Lower leg skin (tissue), 4 donors: ENCODE results near the gene BZW2. TPM values are rescaled to one million over a fixed set of nuclear protein-coding genes. Genes with fewer than 3 reads are reported as not detected.

Experiments used
- DNase-seq, 2 donors: peaks; one replicate each; pipeline ENCODE4 v3.0.0-alpha.2; 2019; ENCODE audit warnings: low spot score in 2 of 2
- H3K4me3 ChIP-seq: fragments of 200-600 bp; sonication (generic); 2 replicates; pipeline ENCODE4 v1.5.1; 2017; ENCODE audit warnings: mild to moderate bottlenecking, low read depth; ENCODE audit not compliant: poor library complexity, severe bottlenecking
- CTCF ChIP-seq, 3 donors: fragments of 450-650 bp; IDR thresholded peaks; one replicate each; pipeline ENCODE4 v1.5.1; 2016; ENCODE audit warnings: antibody characterized with exemption in 3 of 3, mild to moderate bottlenecking in 3 of 3, moderate library complexity in 2 of 3
- POLR2A ChIP-seq, 2 donors: fragments of 450-650 bp; IDR thresholded peaks; one replicate each; pipeline ENCODE4 v1.6.1; 2016 to 2017; ENCODE audit warnings: antibody characterized with exemption in 2 of 2, mild to moderate bottlenecking in 1 of 2, moderate library complexity in 1 of 2
- WGBS, 2 donors: methylation state at CpG; one replicate each; pipeline ENCODE4 v1.1.5; 2018; 5-methylcytosine and 5-hydroxymethylcytosine counted together
- intact Hi-C: fragments of 100-400 bp; cut with DNase I; formaldehyde crosslinking; loops from one replicate; pipeline ENCODE4 v1.15.0; 2023; ENCODE audit warnings: low total_unique reads
- total RNA-seq, 4 donors: library from RNA; depleted of rRNA; stranded (reverse); fragments of >200 nt; gene quantifications; one replicate each; pipeline ENCODE4 v1.1.0, GENCODE V29; 2016

Gene BZW2
- total RNA-seq = 10 to 100 TPM; 51.3 to 82.2 (median 68.0) TPM

- peak; percentile 94 to 98 for DNase-seq
- peak in 1 of 2 donors; percentile 87 for TF ChIP-seq POLR2A (IDR thresholded peaks at IDR 0.05)
- no peak for TF ChIP-seq CTCF (IDR thresholded peaks at IDR 0.05)
- 0% methylated on average over 43 to 68 of the region's 73 CpGs for WGBS, 2 donors
- H3K4me3 ChIP-seq = peak within 1 kb of the TSS; percentile 98
- intact Hi-C loops = no loop called here
Observed at GRCh38 chr7:16645593-16646471, at the start of gene BZW2, which contains the start of gene ANKMY2. Gene BZW2, plus strand, starts transcription at chr7:16646181. Its CDS starts 19,263 bp downstream, at chr7:16665444. Gene ANKMY2, minus strand, starts transcription at chr7:16645754. Its CDS starts 181 bp downstream, at chr7:16645573.

- TF ChIP-seq CTCF (IDR thresholded peaks at IDR 0.05) (no peak), POLR2A (IDR thresholded peaks at IDR 0.05) (no peak)
- intact Hi-C loops = no loop called here
- 62 to 71% methylated on average over 4 of the region's 4 CpGs for WGBS, 2 donors
- no peak overlapping the region for H3K4me3 ChIP-seq
- no peak for DNase-seq
Observed at GRCh38 chr7:16598015-16598414, 48.0 kb upstream of the BZW2 start.

DNA sequence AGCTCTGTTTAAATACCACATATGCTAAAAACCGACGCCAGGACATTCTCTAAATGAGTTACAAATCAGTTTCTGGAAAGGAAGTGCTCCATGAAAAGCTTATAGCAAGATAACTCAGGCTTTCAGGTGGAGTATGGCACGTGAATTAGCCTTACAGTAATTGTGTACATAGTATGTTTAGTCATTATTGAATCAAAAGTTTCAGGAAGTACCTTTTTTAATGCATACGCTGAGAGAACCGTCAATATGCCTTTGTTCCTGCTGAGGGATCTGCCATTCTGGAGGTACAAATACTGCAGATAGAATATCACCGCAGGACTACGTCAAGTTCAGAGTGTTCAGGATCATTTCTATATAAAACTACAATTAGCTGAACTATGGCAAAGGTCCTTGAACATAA, 46.1 kb upstream of the BZW2 start:
- no peak for DNase-seq
- TF ChIP-seq POLR2A (IDR thresholded peaks at IDR 0.05) = no peak
- intact Hi-C loops = no loop called here
- WGBS, 2 donors = 86 to 89% methylated on average over 7 of the region's 7 CpGs
- no peak overlapping the region for H3K4me3 ChIP-seq

- intact Hi-C loops = no loop called here
- DNase-seq = no peak
- no peak overlapping the region for H3K4me3 ChIP-seq
- TF ChIP-seq POLR2A (IDR thresholded peaks at IDR 0.05) = no peak
- no peak for TF ChIP-seq CTCF (IDR thresholded peaks at IDR 0.05)
Observed at GRCh38 chr7:16603633-16604032, 42.3 kb upstream of the BZW2 start.

DNA sequence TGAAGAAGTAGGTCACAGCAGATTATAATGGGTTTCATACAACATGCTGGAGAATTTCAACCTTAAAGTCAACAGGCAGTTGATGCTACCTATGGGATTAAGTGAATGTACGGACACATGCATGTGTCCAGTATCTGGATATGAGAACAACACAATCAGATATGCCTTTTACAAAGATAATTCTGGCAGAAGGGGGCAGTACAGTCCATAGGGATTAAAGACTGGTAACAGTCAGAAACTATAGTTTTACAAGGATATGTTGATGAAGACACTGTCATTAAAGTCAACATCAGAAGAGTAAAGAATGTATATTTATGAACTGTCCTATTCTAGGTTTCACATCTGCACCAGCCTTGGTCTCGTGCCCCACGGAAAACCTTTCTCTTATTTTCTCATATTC, 41.9 kb upstream of the BZW2 start:
- TF ChIP-seq POLR2A (IDR thresholded peaks at IDR 0.05) (no peak), CTCF (IDR thresholded peaks at IDR 0.05) (no peak)
- no peak for DNase-seq
- H3K4me3 ChIP-seq = no peak overlapping the region
- intact Hi-C loops = no loop called here
- WGBS, 2 donors = 96 to 97% methylated on average over 3 of the region's 3 CpGs

- no peak overlapping the region for H3K4me3 ChIP-seq
- no peak for DNase-seq
- intact Hi-C loops = no loop called here
- 89 to 94% methylated on average over 3 of the region's 3 CpGs for WGBS, 2 donors
- TF ChIP-seq CTCF (IDR thresholded peaks at IDR 0.05) (no peak), POLR2A (IDR thresholded peaks at IDR 0.05) (no peak)
Observed at GRCh38 chr7:16606704-16607103, 39.3 kb upstream of the BZW2 start.
